RCC 7860 (cell line): ENCODE results near the gene MT1F.
A peak's percentile ranks its signal among the peaks of the same experiment; 100 is the strongest.
"Not testable (repeated sequence)": the region's sequence is repeated elsewhere in the genome, so short reads cannot be mapped to it uniquely, and the experiment has no call there.

Experiments
- DNase-seq: peaks from one replicate; pipeline ENCODE4 v3.0.0-alpha.2; 2015; ENCODE audit warnings: low spot score
- FAIRE-seq: peaks from 2 replicates; lab custom pipeline; 2012; peaks lifted over from hg19 to GRCh38; lab: Jason Lieb, UNC

Gene MT1F

GRCh38 chr16:56669840-56670619 lies 12.3 kb downstream of the MT1F start:
- DNase-seq (no peak), FAIRE-seq (no peak)

GRCh38 chr16:56670620-56670934 lies 12.8 kb downstream of the MT1F start:
- DNase-seq = no peak
- FAIRE-seq = no peak

- DNase-seq, FAIRE-seq: not testable (repeated sequence)
These were observed 13.9 kb downstream of the MT1F start for GRCh38 chr16:56671691-56672090.

GRCh38 chr16:56672171-56672570 lies 14.4 kb downstream of the MT1F start:
- FAIRE-seq, DNase-seq: not testable (repeated sequence)

GRCh38 chr16:56672761-56673536 lies 15.2 kb downstream of the MT1F start:
- FAIRE-seq = no peak

GRCh38 chr16:56673921-56674320 lies 16.2 kb downstream of the MT1F start:
- DNase-seq = no peak
- FAIRE-seq = no peak

More at GRCh38 chr16:56672761-56673536, 15.2 kb downstream of the MT1F start:
- DNase-seq = peak; percentile 4

GRCh38 chr16:56674570-56674969 lies 16.8 kb downstream of the MT1F start:
- FAIRE-seq, DNase-seq: not testable (repeated sequence)

- FAIRE-seq = no peak
- DNase-seq = no peak
These were observed 18.0 kb downstream of the MT1F start for GRCh38 chr16:56675685-56676210.

GRCh38 chr16:56677474-56677873 lies 19.7 kb downstream of the MT1F start:
- no peak for FAIRE-seq

GRCh38 chr16:56679078-56679730 lies 21.4 kb downstream of the MT1F start:
- no peak for FAIRE-seq
- no peak for DNase-seq

More at GRCh38 chr16:56677474-56677873, 19.7 kb downstream of the MT1F start:
- DNase-seq = no peak

- peak; percentile 59 for FAIRE-seq
- DNase-seq = peak; percentile 85
These were observed 22.1 kb downstream of the MT1F start for GRCh38 chr16:56679818-56680217.

- peak; percentile 18 for FAIRE-seq
- peak; percentile 87 for DNase-seq
These were observed 24.4 kb downstream of the MT1F start, which contains the start of gene MT1X for GRCh38 chr16:56681939-56682702. MT1X (plus strand) TSS chr16:56682470; CDS start chr16:56682541, 71 bp downstream.

- no peak for DNase-seq
- no peak for FAIRE-seq
These were observed 25.1 kb downstream of the MT1F start for GRCh38 chr16:56682703-56683397.

GRCh38 chr16:56683424-56684172 lies 25.8 kb downstream of the MT1F start:
- no peak for FAIRE-seq
- DNase-seq = no peak

GRCh38 chr16:56684256-56684925 lies 26.6 kb downstream of the MT1F start:
- DNase-seq = no peak
- no peak for FAIRE-seq

GRCh38 chr16:56684926-56685590 lies 27.3 kb downstream of the MT1F start:
- FAIRE-seq = no peak
- DNase-seq = no peak

GRCh38 chr16:56686758-56687157 lies 29.0 kb downstream of the MT1F start:
- DNase-seq (no peak), FAIRE-seq (no peak)

- no peak for DNase-seq
- FAIRE-seq = no peak
These were observed 31.0 kb downstream of the MT1F start for GRCh38 chr16:56688762-56689161.
